HG02571 (cell line): ENCODE results near the gene GOLGA6D.
"Not testable (repeated sequence)": the region's sequence is repeated elsewhere in the genome, so short reads cannot be mapped to it uniquely, and the experiment has no call there.

ENCODE experiments used
- ATAC-seq: cut with Tn5 transposase; IDR thresholded peaks from one replicate; pipeline ENCODE4 v1.9.1; 2021; ENCODE audit warnings: mild to moderate bottlenecking, moderate library complexity; ENCODE audit not compliant: unreplicated experiment

The GOLGA6D gene

DNA sequence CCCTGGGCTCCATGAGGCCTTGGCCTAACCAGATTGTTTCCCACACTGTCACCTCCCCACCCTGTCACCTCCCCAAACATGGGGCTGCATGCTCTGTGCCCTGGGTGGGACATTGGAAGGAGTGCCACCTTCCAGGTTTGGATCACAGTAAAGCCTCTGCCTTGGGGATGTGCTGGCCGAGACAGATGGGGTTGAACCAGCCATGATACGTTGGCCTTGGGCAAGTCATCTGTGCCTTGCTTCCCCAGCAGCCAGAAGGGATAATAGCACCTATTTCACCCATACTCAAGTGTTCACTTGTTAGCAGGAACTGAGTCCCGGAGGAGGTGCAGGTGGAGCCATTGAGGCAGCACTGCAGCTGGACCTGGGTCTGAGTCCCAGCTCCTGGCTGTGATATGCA is 7.0 kb upstream of the GOLGA6D start:
- not testable (repeated sequence) for ATAC-seq

- ATAC-seq, result not testable (repeated sequence)
These were observed 4.1 kb upstream of the GOLGA6D start for GRCh38 chr15:75278497-75278896.

- not testable (repeated sequence) for ATAC-seq
These were observed 1.5 kb downstream of the GOLGA6D start for GRCh38 chr15:75284152-75284551.

DNA sequence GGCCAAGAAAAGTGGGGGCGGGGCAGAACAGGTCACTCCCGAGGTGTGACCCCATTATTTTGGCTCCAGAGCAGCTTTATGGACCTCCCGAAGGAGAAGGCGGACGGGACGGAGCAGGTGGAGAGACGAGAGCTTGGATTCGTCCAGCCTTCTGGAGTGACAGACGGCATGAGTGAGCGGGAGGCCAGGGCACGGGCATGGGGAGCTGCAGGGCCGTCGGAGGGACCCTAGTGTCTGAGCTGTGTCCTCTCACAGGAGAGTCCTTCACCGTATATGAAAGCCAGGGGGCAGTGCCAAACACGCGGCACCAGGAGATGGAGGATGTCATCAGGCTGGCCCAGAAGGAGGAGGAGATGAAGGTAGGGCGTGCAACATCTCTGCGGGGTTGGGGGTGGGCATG is 11.0 kb downstream of the GOLGA6D start:
- not testable (repeated sequence) for ATAC-seq

DNA sequence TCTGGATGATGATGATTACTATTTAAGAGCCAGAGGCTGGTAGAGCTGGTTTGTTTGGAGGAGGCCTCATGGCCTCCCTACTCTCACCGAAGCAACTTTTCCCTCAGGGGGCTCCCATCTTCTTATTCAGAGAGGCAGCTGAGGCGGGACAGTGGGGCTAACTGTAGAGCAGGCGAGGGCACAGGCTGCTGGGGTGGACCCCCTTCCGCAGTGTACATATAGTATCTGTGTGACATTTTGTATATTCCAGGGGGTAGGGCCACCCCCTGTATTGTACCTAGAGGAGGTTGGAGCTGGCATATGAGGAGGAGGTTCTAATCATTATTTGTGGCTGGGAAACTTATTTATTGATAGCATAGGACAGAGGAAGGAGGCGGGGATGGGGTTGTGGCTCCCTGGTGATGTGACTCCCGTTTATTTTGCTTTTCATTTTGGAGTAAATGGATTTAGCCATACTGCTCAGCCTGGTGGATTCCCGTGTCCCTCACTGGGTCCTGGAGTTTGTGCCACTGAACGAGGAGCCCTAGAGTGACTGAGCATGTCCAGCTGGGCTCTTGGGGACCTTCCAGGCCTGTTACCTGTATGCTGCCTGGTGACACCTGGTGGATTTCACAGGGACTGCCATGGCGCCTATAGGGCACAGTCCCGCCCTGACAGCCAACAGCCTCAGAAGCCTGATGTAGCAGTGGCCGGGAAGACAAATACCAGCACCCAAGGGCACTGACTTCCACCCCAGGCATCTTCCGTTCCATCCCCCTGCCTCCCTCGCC is 16.1 kb downstream of the GOLGA6D start:
- not testable (repeated sequence) for ATAC-seq

DNA sequence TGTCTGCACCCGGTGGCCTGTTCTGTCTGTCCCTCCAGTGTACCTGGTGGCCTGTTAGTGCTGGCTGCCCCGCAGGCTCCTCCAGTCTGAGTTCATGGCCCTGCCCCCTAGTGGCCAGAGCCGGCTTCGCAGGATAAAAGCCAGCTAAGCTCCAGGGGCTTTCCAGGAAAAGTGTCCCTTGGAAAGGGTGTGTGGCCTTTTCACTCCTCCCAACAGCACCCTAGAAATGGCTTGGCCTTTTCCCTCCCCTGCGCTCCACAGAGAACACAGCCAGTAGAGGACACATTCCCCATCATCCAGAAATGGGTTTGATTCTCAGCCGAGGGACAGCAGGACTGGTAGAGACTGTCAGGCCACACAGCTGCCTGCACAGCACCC is 16.7 kb downstream of the GOLGA6D start:
- not testable (repeated sequence) for ATAC-seq

DNA sequence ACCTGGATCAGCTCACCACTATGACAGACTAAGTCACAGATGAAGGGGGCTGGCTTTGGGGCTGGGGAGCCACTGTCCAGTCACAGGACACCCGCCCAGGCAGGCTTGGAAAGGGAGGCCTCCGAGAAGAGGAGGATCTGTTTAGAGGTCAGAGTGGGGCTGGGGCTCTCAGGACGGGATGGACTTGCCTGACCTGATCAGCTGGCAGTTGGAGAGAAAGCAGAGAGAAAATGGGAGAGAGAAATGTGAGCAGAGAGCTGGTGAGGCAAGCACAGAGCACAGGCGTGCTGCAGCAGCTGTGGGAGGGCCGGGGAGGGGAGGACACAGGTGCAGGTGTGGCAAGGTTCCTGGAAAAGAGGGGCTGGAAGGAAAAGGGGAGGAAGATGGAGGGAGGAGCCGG is 17.4 kb downstream of the GOLGA6D start:
- not testable (repeated sequence) for ATAC-seq

DNA sequence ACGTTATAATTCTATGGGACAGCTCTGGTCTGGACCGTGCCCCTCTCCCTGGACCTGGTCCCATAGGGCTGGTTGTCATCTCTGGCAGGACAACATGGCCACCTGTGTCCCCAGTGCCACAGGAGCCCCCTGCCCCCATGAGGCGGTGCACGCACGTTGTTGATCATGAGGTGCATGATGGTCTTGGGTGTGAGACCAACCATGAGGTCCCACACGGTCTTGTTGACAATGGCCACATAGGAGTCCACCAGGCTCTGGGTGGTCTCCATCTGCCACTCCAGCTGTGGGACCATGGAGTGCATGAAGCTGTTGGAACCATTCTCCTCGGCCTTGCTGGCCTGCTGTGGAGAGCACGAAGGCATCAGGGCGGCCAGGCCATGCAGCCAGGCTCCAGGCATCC is 19.7 kb downstream of the GOLGA6D start:
- no peak for ATAC-seq

GRCh38 chr15:75302753-75303152 is 20.1 kb downstream of the GOLGA6D start:
- not testable (repeated sequence) for ATAC-seq

DNA sequence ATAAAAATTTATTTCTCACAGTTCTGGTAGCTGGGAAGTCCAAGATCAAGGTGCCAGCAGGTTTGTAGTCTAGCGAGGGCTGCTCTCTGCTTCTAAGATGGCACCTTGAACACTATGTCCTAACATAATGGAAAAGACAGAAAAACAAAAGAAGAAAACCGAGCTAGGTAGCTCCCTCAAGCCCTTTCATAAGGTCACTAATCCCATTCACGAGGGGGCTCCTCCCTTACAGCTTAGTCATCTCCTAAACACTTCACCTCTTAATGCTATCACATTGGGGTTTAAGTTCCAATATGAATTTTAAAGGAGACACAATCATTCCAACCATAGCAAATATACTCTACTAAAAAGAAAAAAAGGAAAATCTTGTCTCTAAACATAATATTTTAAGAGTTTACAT is 23.6 kb downstream of the GOLGA6D start:
- ATAC-seq, result no peak

- no peak for ATAC-seq
These were observed 25.2 kb downstream of the GOLGA6D start for GRCh38 chr15:75307778-75308390.

DNA sequence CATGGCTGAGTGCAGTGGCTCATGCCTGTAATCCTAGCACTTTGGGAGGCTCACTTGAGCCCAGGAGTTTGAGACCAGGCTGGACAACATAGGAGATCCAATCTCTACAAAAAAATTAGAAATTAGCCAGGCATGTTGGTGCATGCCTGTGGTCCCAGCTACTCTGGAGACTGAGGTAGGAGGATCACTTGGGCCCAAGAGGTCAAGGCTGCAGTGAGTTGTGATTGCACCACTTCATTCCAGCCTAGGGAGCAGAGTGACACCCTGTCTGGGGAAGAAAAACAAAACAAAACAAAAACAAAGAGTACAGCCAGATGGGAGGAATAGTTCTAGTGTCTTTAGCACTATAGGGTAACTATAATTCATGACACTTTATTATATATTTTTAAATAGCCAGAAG is 27.1 kb downstream of the GOLGA6D start:
- no peak for ATAC-seq

DNA sequence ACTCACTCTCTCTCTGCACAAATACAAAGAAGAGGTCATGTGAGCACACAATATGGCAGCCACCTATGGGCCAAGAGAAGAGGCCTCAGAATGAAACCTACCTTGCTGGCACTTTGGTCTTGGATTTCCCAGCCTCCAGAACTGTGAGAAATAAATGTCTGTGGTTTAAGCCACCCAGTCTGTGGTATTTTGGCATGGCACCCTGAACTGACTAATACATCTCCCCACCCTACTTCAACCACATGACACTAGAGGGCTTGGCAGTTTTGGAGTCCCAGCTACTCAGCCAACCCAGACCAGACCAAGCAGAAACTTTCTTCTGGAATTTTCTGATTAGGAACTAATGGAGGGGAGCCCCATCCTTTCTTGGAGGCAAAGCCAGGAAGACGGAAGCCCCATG is 29.9 kb downstream of the GOLGA6D start:
- not testable (repeated sequence) for ATAC-seq

- no peak for ATAC-seq
These were observed 30.6 kb downstream of the GOLGA6D start for GRCh38 chr15:75313116-75313845.

- ATAC-seq, result no peak
These were observed 32.1 kb downstream of the GOLGA6D start for GRCh38 chr15:75314552-75315290.

DNA sequence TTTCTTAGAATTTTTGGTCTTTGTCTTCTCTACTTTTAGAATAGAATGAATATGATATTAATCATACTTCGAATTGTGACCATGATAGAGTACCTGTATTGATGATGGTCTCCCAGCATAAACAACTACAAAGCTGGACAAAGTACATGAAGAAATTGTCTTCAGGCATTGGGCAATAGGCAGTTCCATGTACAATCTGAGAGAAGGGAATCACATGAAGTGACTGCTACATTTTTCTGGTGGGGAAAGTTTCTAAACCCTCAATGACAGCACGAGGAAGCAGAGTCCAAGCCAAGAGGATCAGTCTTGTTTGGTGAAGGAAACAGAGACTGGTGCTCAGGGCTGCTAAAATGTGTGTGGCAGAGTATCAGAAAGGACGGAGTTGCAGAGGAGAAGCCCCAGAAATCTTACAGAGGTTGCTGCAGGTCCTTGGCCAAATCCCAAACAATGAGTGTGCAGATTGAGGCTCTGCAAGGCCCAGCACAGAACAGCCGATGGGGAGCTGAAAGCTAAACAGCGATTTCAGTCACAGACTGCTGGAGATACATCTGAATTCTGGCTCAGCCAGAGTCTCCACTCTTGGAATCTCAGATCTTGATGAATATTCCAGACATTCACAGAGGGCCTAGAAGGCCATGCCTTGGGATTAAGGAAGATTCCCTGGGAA is 36.7 kb downstream of the GOLGA6D start:
- ATAC-seq, result not testable (repeated sequence)

DNA sequence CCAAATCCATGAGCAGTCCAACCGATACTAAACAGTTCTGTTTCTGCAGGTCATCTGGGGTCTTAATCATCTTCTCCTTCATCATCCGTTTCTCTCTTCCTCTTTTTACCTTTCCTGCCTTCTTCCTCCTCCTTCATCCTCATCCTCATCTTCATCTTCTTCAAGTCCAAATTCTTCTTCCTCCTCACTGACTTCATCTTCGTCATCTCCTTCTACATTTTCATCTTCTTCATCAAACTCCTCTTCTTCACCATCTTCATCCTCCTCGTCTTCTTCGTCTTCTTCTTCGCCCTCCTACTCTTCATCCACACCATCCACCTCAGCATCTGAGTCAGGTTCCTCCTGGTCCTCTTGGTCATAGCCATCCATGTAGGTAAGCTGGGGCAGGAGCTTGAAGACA is 39.1 kb downstream of the GOLGA6D start:
- no peak for ATAC-seq

DNA sequence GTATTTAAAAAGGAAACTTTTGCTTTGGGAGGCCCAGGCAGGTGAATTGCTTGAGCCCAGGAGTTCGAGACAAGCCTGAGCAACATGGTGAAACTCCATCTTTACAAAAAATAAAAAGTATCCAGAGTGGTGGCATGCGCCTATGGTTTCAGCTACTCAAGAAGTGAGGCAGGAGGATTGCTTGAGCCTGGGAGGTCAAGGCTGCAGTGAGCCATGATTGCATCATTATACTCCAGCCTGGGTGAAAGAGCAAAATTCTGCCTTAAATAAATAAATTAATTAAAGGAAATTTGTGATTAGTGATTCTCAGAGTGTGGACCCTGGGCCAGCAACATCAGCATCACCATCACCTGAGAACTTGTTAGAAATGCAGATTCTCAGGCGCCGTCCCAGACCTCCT is 43.3 kb downstream of the GOLGA6D start:
- ATAC-seq, result no peak

DNA sequence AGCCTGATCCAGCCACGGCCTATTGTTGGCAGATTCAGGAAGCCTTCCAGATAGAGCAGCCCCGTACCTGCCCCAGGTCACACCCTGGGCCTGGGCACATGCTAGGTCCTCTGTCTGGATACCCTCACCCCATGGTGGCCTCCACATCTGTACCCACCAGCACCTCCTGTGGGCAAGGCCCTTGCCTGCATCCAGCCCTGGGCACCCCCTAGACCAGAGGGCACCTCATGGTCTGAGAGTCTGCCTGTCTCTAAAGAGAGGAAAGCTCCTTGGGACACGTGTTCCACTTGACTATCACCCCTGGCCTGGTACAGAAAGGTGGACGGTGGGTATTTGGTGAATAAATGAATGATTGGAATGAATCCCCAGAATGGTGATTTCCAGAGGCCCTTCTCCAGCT is 44.4 kb downstream of the GOLGA6D start:
- no peak for ATAC-seq

DNA sequence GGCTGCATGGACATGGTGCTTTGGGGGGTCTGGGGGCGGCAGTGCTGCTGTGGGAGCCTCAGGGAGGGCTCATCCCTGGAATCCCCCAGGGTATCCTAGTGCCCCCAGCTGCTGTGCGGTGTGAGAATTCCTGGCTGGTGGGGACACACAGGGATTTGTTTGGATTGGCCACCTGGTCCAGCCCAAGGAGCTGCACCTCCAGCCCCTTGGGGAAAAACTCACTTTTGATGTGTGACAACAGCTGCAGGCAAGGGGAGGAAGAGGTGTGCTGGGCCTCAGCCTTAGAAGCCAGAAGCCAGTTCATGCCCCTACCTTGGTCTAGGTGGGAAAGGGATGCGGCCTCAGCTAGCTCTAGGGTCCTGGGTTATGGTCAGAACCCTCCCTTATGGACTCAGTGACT is 44.9 kb downstream of the GOLGA6D start:
- no peak for ATAC-seq
